A172 (cell line): ENCODE results near the gene PSMA6. TPM values are rescaled to one million over a fixed set of nuclear protein-coding genes. Genes with fewer than 3 reads are reported as not detected.

Experiments used
- DNase-seq: peaks from one replicate; pipeline ENCODE4 v3.0.0-alpha.2; 2015; ENCODE audit warnings: low spot score
- total RNA-seq: library from RNA; depleted of rRNA; stranded (reverse); fragments of >200 nt; shearing (Covaris generic); gene quantifications from 2 replicates; pipeline ENCODE4 v1.2.3, GENCODE V29; 2014; rRNA removed

Gene PSMA6
- total RNA-seq, 1 experiment from 2014 or later, result 344 TPM

DNA sequence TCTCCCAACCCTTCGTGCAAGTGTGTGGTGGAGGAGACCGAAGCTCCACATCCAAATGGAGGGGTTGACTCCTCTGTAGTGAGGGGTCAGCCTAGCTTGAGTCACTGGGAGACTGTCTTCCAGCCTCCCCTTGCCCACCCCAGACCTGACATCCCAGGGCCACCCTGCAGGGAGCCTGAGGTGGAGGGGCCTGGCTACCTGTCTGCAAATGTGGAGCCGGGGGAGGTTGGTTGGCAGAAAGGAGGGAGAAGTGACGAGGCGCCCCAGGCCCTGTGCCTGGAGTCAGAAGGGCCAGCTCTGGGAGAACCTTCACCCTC is 74.8 kb downstream of the PSMA6 start:
- no peak for DNase-seq

Other genes with a start within 250 kb of the PSMA6 start
- gene FAM177A1, start 246.1 kb upstream of the PSMA6 start, total RNA-seq, result 31.8 and 53.3 TPM in 2 replicates
- 26.8 and 36.4 TPM in 2 replicates for gene PPP2R3C, start 170.4 kb upstream of the PSMA6 start, total RNA-seq
- gene PRORP, start 169.8 kb upstream of the PSMA6 start, total RNA-seq, result 29.7 and 35.5 TPM in 2 replicates
- gene NFKBIA, start 112.4 kb downstream of the PSMA6 start, total RNA-seq, result 41.3 and 58.1 TPM in 2 replicates
- gene INSM2, start 241.8 kb downstream of the PSMA6 start, total RNA-seq, result 0.10 and 0.17 TPM in 2 replicates